ENCODE results near the gene MCRIP2.

DNA sequence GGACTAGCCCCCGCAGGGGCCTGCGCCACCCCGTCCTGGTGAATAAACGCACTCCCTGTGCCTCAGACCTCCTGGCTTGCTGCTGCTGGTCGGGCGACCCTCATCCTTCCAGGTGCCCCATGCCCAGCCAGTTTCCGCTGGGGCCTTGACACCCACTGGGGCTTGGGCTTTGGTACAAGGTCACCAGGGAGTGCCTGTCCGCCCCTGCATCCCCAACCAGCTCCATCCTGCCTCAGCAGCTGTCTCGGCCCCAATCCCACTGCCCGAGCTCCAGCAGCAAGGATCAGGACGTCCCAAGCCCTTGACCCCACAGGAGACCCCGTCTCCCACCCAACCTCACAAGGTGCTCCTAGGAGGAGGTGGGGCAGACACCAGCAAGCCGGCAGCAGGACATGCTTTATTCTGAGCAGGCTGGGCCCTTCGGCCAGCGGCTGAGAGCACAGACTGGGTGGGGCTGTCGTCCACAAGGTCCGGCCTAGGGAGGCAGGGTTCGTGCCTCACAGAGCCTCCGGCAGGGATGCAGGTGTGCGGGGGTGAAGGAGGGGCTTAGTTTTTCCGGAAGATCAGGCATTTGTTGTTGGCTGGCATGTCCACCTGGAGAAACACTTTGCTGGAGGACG lies 7.5 kb upstream of the MCRIP2 start:
- no peak for TF ChIP-seq POLR2AphosphoS5 (IDR thresholded peaks at IDR 0.05; ENCODE audit: low read depth, low read length)
- no peak for TF ChIP-seq POLR2A (IDR thresholded peaks at IDR 0.05; ENCODE audit: low read depth, low read length)
- no peak for TF ChIP-seq TAF1 (IDR thresholded peaks at IDR 0.05; ENCODE audit: borderline replicate concordance, low read depth, low read length)
